GM12878 (cell line): Measurements from ENCODE around the gene GALK1. TPM values are rescaled to one million over a fixed set of nuclear protein-coding genes. Genes with fewer than 3 reads are reported as not detected.

Source experiments
- ATAC-seq: fragments of 200-7000 bp; cut with Tn5 transposase; 3 replicates; pipeline ENCODE4 v1.9.1; 2020; ENCODE audit warnings: mild to moderate bottlenecking, moderate library complexity
- BruUV-seq: library from RNA; stranded (reverse); fragments of 400-500 nt; replicated peaks from 2 replicates; lab custom pipeline; 2021; lab: Mats Ljungman, UMichigan
- CTCF ChIA-PET: fragments of 300-600 bp; sonication (Branson Sonifier 250); formaldehyde crosslinking; extraction: SDS; loops from one replicate; lab custom pipeline; 2021; ENCODE audit warnings: inconsistent platforms; lab: Yijun Ruan, JAX
- POLR2A ChIA-PET: fragments of 350-600 bp; formaldehyde crosslinking; extraction: SDS; loops from one replicate; lab custom pipeline; 2021; ENCODE audit warnings: inconsistent platforms; lab: Charles Lee
- RAD21 ChIA-PET: fragments of 300-600 bp; sonication (Branson Sonifier 250); formaldehyde crosslinking; loops from one replicate; lab custom pipeline; 2023; ENCODE audit warnings: antibody characterized with exemption; ENCODE audit not compliant: unreplicated experiment; lab: Charles Lee
- SMC1A ChIA-PET: fragments of 300-600 bp; sonication (Branson Sonifier 250); formaldehyde crosslinking; loops from one replicate; lab custom pipeline; 2023; ENCODE audit not compliant: unreplicated experiment, uncharacterized antibody; lab: Charles Lee
- DNase-seq: peaks from one replicate; pipeline ENCODE4 v3.0.0-alpha.2; 2011; ENCODE audit warnings: low read depth, low spot score
- FAIRE-seq: peaks from 3 replicates; lab custom pipeline; 2011; peaks lifted over from hg19 to GRCh38; lab: Jason Lieb, UNC
- H2AFZ ChIP-seq: 2 replicates; pipeline ENCODE4 v1.6.0; 2011; ENCODE audit warnings: low read depth, low read length, control low read depth; ENCODE audit not compliant: control insufficient read depth
- H3K27ac ChIP-seq: 2 replicates; pipeline ENCODE4 v1.5.1; 2011; ENCODE audit warnings: control low read depth; ENCODE audit not compliant: control insufficient read depth, insufficient read depth
- H3K27me3 ChIP-seq, 2 experiments: replicated peaks in 1 of 2; 2 replicates each; pipeline versions ENCODE4 v1.6.0 to v1.6.1; 2011; ENCODE audit warnings: low read length in 1 of 2; ENCODE audit not compliant: control insufficient read depth in 2 of 2, insufficient read depth in 2 of 2
- H3K36me3 ChIP-seq, 2 experiments: 2 replicates each; pipeline ENCODE4 v1.5.1; 2011; ENCODE audit warnings: low read length in 1 of 2; ENCODE audit not compliant: control insufficient read depth in 2 of 2, insufficient read depth in 2 of 2
- H3K4me1 ChIP-seq: 2 replicates; pipeline ENCODE4 v1.6.1; 2011; ENCODE audit warnings: mild to moderate bottlenecking, low read length, moderate library complexity, mixed read lengths; ENCODE audit not compliant: control insufficient read depth, insufficient read depth
- H3K4me2 ChIP-seq: 2 replicates; pipeline ENCODE4 v1.6.0; 2011; ENCODE audit warnings: control low read depth; ENCODE audit not compliant: control insufficient read depth, insufficient read depth
- H3K4me3 ChIP-seq: fragments of 200-600 bp; sonication (generic); 2 replicates; pipeline ENCODE4 v1.5.1; 2016
- H3K79me2 ChIP-seq: 2 replicates; pipeline ENCODE4 v1.6.0; 2011; ENCODE audit warnings: low read length; ENCODE audit not compliant: control insufficient read depth, insufficient read depth
- H3K9ac ChIP-seq: 2 replicates; pipeline ENCODE4 v1.8.0; 2011; ENCODE audit warnings: low read length, control low read depth, mixed read lengths; ENCODE audit not compliant: control insufficient read depth, insufficient read depth
- H3K9me3 ChIP-seq: replicated peaks from 3 replicates; pipeline ENCODE4 v1.5.1; 2011; ENCODE audit warnings: mild to moderate bottlenecking, low read length; ENCODE audit not compliant: control insufficient read depth, insufficient read depth
- H4K20me1 ChIP-seq: 2 replicates; pipeline ENCODE4 v1.6.0; 2011; ENCODE audit not compliant: control insufficient read depth, insufficient read depth
- BCLAF1 ChIP-seq: fragments of 450-650 bp; IDR thresholded peaks from 2 replicates; pipeline ENCODE4 v1.6.1; 2017; ENCODE audit warnings: antibody characterized with exemption, mild to moderate bottlenecking, moderate library complexity
- LARP7 ChIP-seq: fragments of 450-650 bp; IDR thresholded peaks from 2 replicates; pipeline ENCODE4 v1.6.1; 2017; ENCODE audit warnings: mild to moderate bottlenecking
- MTA3 ChIP-seq: IDR thresholded peaks from 2 replicates; pipeline ENCODE4 v1.6.1; 2012; ENCODE audit warnings: low read length, inconsistent platforms, borderline replicate concordance
- MXI1 ChIP-seq: fragments of 150-350 bp; IDR thresholded peaks from 2 replicates; pipeline ENCODE4 v1.6.1; 2011; ENCODE audit warnings: low read depth, mild to moderate bottlenecking, inconsistent platforms, low read length, improper control_type of control experiment
- NFYA ChIP-seq: IDR thresholded peaks from 2 replicates; pipeline ENCODE4 v1.6.1; 2011; ENCODE audit warnings: low read depth, mild to moderate bottlenecking, low read length, improper control_type of control experiment, borderline replicate concordance
- POLR2A ChIP-seq: IDR thresholded peaks from 2 replicates; pipeline ENCODE4 v1.6.1; 2011; ENCODE audit warnings: low read depth, mild to moderate bottlenecking, low read length
- POLR2AphosphoS5 ChIP-seq: IDR thresholded peaks from 2 replicates; pipeline ENCODE4 v1.6.1; 2011; ENCODE audit warnings: mild to moderate bottlenecking, low read length, inconsistent platforms
- SMAD1 ChIP-seq: fragments of 450-650 bp; IDR thresholded peaks from 2 replicates; pipeline ENCODE4 v1.6.1; 2018; ENCODE audit warnings: mild to moderate bottlenecking, low read depth; ENCODE audit not compliant: partially characterized antibody
- SPI1 ChIP-seq: IDR thresholded peaks from 2 replicates; pipeline ENCODE4 v1.6.1; 2011; ENCODE audit warnings: low read depth, mild to moderate bottlenecking, low read length, moderate library complexity, borderline replicate concordance; ENCODE audit not compliant: insufficient read depth
- USF1 ChIP-seq: IDR thresholded peaks from 2 replicates; pipeline ENCODE4 v1.6.1; 2011; ENCODE audit warnings: borderline replicate concordance, low read depth, mild to moderate bottlenecking, moderate library complexity, mixed read lengths, low read length; ENCODE audit not compliant: insufficient read depth; ENCODE audit errors: extremely low read length
- WRNIP1 ChIP-seq: IDR thresholded peaks from 2 replicates; pipeline ENCODE4 v1.6.1; 2011; ENCODE audit warnings: low read depth, low read length, improper control_type of control experiment, borderline replicate concordance
- ZNF217 ChIP-seq: fragments of 450-650 bp; IDR thresholded peaks from 2 replicates; pipeline ENCODE4 v1.6.1; 2017; ENCODE audit warnings: antibody characterized with exemption, mild to moderate bottlenecking
- ZNF592 ChIP-seq: fragments of 450-650 bp; IDR thresholded peaks from 2 replicates; pipeline ENCODE4 v1.6.1; 2017; ENCODE audit warnings: mild to moderate bottlenecking, moderate library complexity
- WGBS: methylation state at CpG from one replicate; pipeline ENCODE4 v1.1.6; 2016; ENCODE audit warnings: low lambda C conversion rate; ENCODE audit not compliant: insufficient replicate concordance, insufficient coverage; ENCODE audit errors: missing lambda C conversion rate; 5-methylcytosine and 5-hydroxymethylcytosine counted together
- in situ Hi-C: fragments of 300-500 bp; cut with MboI; formaldehyde crosslinking; loops from 9 replicates; pipeline ENCODE4 v1.14.3; 2018; ENCODE audit warnings: mixed read lengths
- intact Hi-C: fragments of 100-400 bp; cut with micrococcal nuclease; formaldehyde crosslinking; loops from one replicate; pipeline ENCODE4 v1.14.2; 2022; ENCODE audit not compliant: unreplicated experiment
- polyA plus RNA-seq, 11 experiments: library from polyadenylated mRNA; depleted of rRNA in 4 of 11; unstranded in 6 of 11; stranded (reverse) in 5 of 11; fragments of >200 nt; fragmentation: Nextera tagmentation in 4 of 11; fragmentation: Illumina TruSeq in 1 of 11; extraction: Ambion mirVana in 4 of 11; extraction: Trizol in 1 of 11; gene quantifications; 1 replicate in 1 of 11; 2 replicates in 10 of 11; pipeline versions ENCODE4 v1.2.1 to v1.2.3, GENCODE V29; 2011 to 2016; ENCODE audit warnings: inconsistent platforms in 2 of 11, missing spikeins in 2 of 11, low read depth in 1 of 11
- total RNA-seq, 4 experiments: library from RNA; depleted of rRNA in 3 of 4; stranded (reverse); fragments of >200 nt in 3 of 4; fragmentation: Illumina TruSeq in 1 of 4; extraction: Trizol in 1 of 4; gene quantifications; 2 replicates each; pipeline versions ENCODE4 v1.2.1 to v1.2.3, GENCODE V29; 2013 to 2021

GALK1 gene
- total and polyA plus RNA-seq, 10 of the 15 experiments (the other 5 are each of a cell fraction or from before 2014, with no cell fraction given), result 0.21 to 43.8 (median 21.4) TPM

- ATAC-seq, result no peak; the same call in 2 of the 3 replicates
- CTCF ChIA-PET, result interaction anchor here (0.8 to 5.4 kb wide), 15 partner anchors 11 to 120 kb away, joined by 3 to 32 read pairs (median 4); partner anchors contain the start of genes GALK1, TRIM65 and WBP2
- Histone ChIP-seq H3K27me3 (no peaks in the 10 kb centered on the region), H3K4me1 (no peaks in the 10 kb centered on the region; the same call in 1 of the 2 replicates), H3K27ac (no peak overlapping the region), H4K20me1 (peaks cover 10% of the 10 kb centered on the region), H2AFZ (no peak overlapping the region), H3K79me2 (peaks cover 30% of the 10 kb centered on the region), H3K9me3 (no peaks in the 10 kb centered on the region), H3K4me2 (peak overlapping the region; percentile 81), H3K4me3 (no peak overlapping the region), H3K36me3 (peaks cover 0 to 18% of the 10 kb centered on the region in 2 experiments), H3K9ac (no peak overlapping the region)
- DNase-seq, result no peak
- POLR2A ChIA-PET, result interaction anchor here (0.6 to 5.3 kb wide), 11 partner anchors 10 to 119 kb away, joined by 3 to 40 read pairs (median 6); partner anchors contain the start of genes GALK1, UNC13D and WBP2
- 30% methylated on average over 15 of the region's 15 CpGs for WGBS
- no TSS peak for BruUV-seq
- RAD21 ChIA-PET, result interaction anchor here (0.7 to 2.1 kb wide), 12 partner anchors 9 to 522 kb away, joined by 3 to 9 read pairs (median 4); partner anchors contain the start of genes GALK1, UNK and WBP2
- SMC1A ChIA-PET, result interaction anchor here (0.8 to 2.4 kb wide), 13 partner anchors 10 to 82 kb away, joined by 3 to 12 read pairs (median 4); partner anchors contain the start of genes GALK1 and WBP2
- intact Hi-C loops (loop anchor here (5.0 kb wide), 1 partner anchor 121 kb away; the partner anchor contains the start of gene TRIM65), in situ Hi-C loops (no loop called here)
- peak; percentile 59 for FAIRE-seq
- TF ChIP-seq BCLAF1 (peak; percentile 19; the same call in 1 of the 2 replicates), POLR2A (peak; percentile 84), ZNF592 (no peak), USF1 (no peak), ZNF217 (no peak), WRNIP1 (0 out of 2 replicates have a peak, but pooled peaks have one; percentile 73), NFYA (no peak), MXI1 (0 out of 2 replicates have a peak, but pooled peaks have one; percentile 22), SMAD1 (peak; percentile 33), LARP7 (peak; percentile 60), POLR2AphosphoS5 (peak; percentile 97), MTA3 (peak; percentile 28), SPI1 (0 out of 2 replicates have a peak, but pooled peaks have one; percentile 1)
Observed at GRCh38 chr17:75776386-75777295, 11.6 kb upstream of the GALK1 start.
